CD4-positive, alpha-beta T cell treated with Interferon alpha-2 for 1 hour (primary cell): Measurements from ENCODE around the gene NUP133.
A peak's percentile ranks its signal among the peaks of the same experiment; 100 is the strongest.
"Not testable (repeated sequence)": the region's sequence is repeated elsewhere in the genome, so short reads cannot be mapped to it uniquely, and the experiment has no call there.

Experiments used
- DNase-seq, 2 donors: peaks; one replicate each; pipeline ENCODE4 v3.0.0-alpha.2; 2020 to 2022

Gene NUP133

GRCh38 chr1:229508823-229509337 is 739 bp upstream of the NUP133 start:
- DNase-seq = peak in 1 of 2 donors; percentile 7

GRCh38 chr1:229507502-229507901 is 639 bp downstream of the NUP133 start:
- DNase-seq = no peak

GRCh38 chr1:229506633-229507032 is 1.5 kb downstream of the NUP133 start:
- DNase-seq = no peak

GRCh38 chr1:229495782-229496181 is 12.4 kb downstream of the NUP133 start:
- no peak for DNase-seq

- no peak for DNase-seq
These were observed 21.0 kb downstream of the NUP133 start for GRCh38 chr1:229487181-229487580.

- DNase-seq = no peak
These were observed 22.8 kb downstream of the NUP133 start for GRCh38 chr1:229485318-229485717.

GRCh38 chr1:229482511-229482910 is 25.6 kb downstream of the NUP133 start:
- no peak for DNase-seq

- peak; percentile 5 to 11 for DNase-seq
These were observed 27.6 kb downstream of the NUP133 start for GRCh38 chr1:229480495-229480894.

- peak in 1 of 2 donors; percentile 26 for DNase-seq
These were observed 28.3 kb downstream of the NUP133 start for GRCh38 chr1:229479660-229480399.

GRCh38 chr1:229478852-229479251 is 29.3 kb downstream of the NUP133 start:
- DNase-seq = no peak

- not testable (repeated sequence) for DNase-seq
These were observed 32.3 kb downstream of the NUP133 start for GRCh38 chr1:229475859-229476258.

GRCh38 chr1:229474509-229474908 is 33.6 kb downstream of the NUP133 start:
- DNase-seq = no peak

GRCh38 chr1:229471175-229471574 is 37.0 kb downstream of the NUP133 start:
- no peak for DNase-seq

GRCh38 chr1:229470406-229471043 is 37.6 kb downstream of the NUP133 start:
- DNase-seq = no peak

- DNase-seq = no peak
These were observed 41.3 kb downstream of the NUP133 start for GRCh38 chr1:229466887-229467286.

GRCh38 chr1:229464672-229465071 is 43.5 kb downstream of the NUP133 start:
- no peak for DNase-seq

- DNase-seq = no peak
These were observed 47.0 kb downstream of the NUP133 start for GRCh38 chr1:229461032-229461668.

GRCh38 chr1:229459815-229460214 is 48.3 kb downstream of the NUP133 start:
- DNase-seq = no peak

GRCh38 chr1:229457436-229457835 is 50.7 kb downstream of the NUP133 start:
- DNase-seq = no peak

- DNase-seq = no peak
These were observed 52.1 kb downstream of the NUP133 start for GRCh38 chr1:229456016-229456415.

- no peak for DNase-seq
These were observed 54.1 kb downstream of the NUP133 start for GRCh38 chr1:229454056-229454455.

- peak in 1 of 2 donors; percentile 5 for DNase-seq
These were observed 55.0 kb downstream of the NUP133 start for GRCh38 chr1:229452956-229453801.

- DNase-seq = no peak
These were observed 59.3 kb downstream of the NUP133 start for GRCh38 chr1:229448845-229449244.
